Mesendoderm (in vitro differentiated cells): ENCODE results near the gene TRIM72.

ENCODE experiments used
- DNase-seq: peaks from one replicate; pipeline ENCODE4 v3.0.0; 2013
- H2AK5ac ChIP-seq: 2 replicates; pipeline ENCODE4 v1.6.1; 2013; ENCODE audit warnings: low read length, inconsistent platforms
- H2BK120ac ChIP-seq: 2 replicates; pipeline ENCODE4 v1.6.1; 2013; ENCODE audit warnings: low read depth, mild to moderate bottlenecking, low read length, moderate library complexity, mixed read lengths
- H2BK15ac ChIP-seq: replicated peaks from 2 replicates; pipeline ENCODE4 v1.6.1; 2013; ENCODE audit warnings: low read depth, mild to moderate bottlenecking, moderate library complexity
- H2BK5ac ChIP-seq: 2 replicates; pipeline ENCODE4 v1.6.1; 2013; ENCODE audit warnings: low read length, inconsistent platforms
- H3K18ac ChIP-seq: 2 replicates; pipeline ENCODE4 v1.6.1; 2013; ENCODE audit warnings: mild to moderate bottlenecking, low read length, mixed read lengths
- H3K23ac ChIP-seq: one replicate; pipeline ENCODE4 v1.6.1; 2013; ENCODE audit warnings: low read length
- H3K27ac ChIP-seq: 2 replicates; pipeline ENCODE4 v1.5.1; 2013; ENCODE audit warnings: low read depth, mild to moderate bottlenecking, inconsistent platforms, low read length, moderate library complexity
- H3K27me3 ChIP-seq: 2 replicates; pipeline ENCODE4 v1.6.1; 2013; ENCODE audit warnings: low read length, control low read depth, mild to moderate bottlenecking, inconsistent platforms; ENCODE audit not compliant: insufficient read depth, poor library complexity
- H3K36me3 ChIP-seq: 2 replicates; pipeline ENCODE4 v1.6.1; 2013; ENCODE audit warnings: low read length, inconsistent platforms; ENCODE audit not compliant: control insufficient read depth, insufficient read depth
- H3K4ac ChIP-seq: one replicate; pipeline ENCODE4 v1.6.1; 2013; ENCODE audit warnings: low read depth, mild to moderate bottlenecking, low read length, moderate library complexity
- H3K4me1 ChIP-seq: 2 replicates; pipeline ENCODE4 v1.6.1; 2013; ENCODE audit warnings: low read depth, low read length, inconsistent platforms; ENCODE audit not compliant: control insufficient read depth
- H3K4me2 ChIP-seq: 2 replicates; pipeline ENCODE4 v1.6.1; 2013; ENCODE audit warnings: low read length
- H3K4me3 ChIP-seq: 2 replicates; pipeline ENCODE4 v1.5.1; 2013; ENCODE audit warnings: mild to moderate bottlenecking, low read length
- H3K56ac ChIP-seq: one replicate; pipeline ENCODE4 v1.6.1; 2013; ENCODE audit warnings: low read length
- H3K79me1 ChIP-seq: 2 replicates; pipeline ENCODE4 v1.6.1; 2013; ENCODE audit warnings: low read length, inconsistent platforms
- H3K79me2 ChIP-seq: 2 replicates; pipeline ENCODE4 v1.6.1; 2013; ENCODE audit warnings: mild to moderate bottlenecking, low read length; ENCODE audit not compliant: control insufficient read depth, insufficient read depth
- H3K9ac ChIP-seq: 2 replicates; pipeline ENCODE4 v1.6.1; 2013; ENCODE audit warnings: low read length, inconsistent platforms
- H4K5ac ChIP-seq: one replicate; pipeline ENCODE4 v1.6.1; 2013; ENCODE audit warnings: low read length
- H4K8ac ChIP-seq: one replicate; pipeline ENCODE4 v1.6.1; 2013; ENCODE audit warnings: low read depth, mild to moderate bottlenecking, control low read depth, low read length, moderate library complexity
- WGBS: extraction: QIAGEN DNeasy Blood & Tissue Kit; methylation state at CpG from one replicate; pipeline ENCODE4 v1.1.7; 2013; ENCODE audit warnings: low lambda C conversion rate, missing lambda C conversion rate; ENCODE audit not compliant: insufficient coverage; ENCODE audit errors: extremely low coverage; 5-methylcytosine and 5-hydroxymethylcytosine counted together

Gene TRIM72

DNA sequence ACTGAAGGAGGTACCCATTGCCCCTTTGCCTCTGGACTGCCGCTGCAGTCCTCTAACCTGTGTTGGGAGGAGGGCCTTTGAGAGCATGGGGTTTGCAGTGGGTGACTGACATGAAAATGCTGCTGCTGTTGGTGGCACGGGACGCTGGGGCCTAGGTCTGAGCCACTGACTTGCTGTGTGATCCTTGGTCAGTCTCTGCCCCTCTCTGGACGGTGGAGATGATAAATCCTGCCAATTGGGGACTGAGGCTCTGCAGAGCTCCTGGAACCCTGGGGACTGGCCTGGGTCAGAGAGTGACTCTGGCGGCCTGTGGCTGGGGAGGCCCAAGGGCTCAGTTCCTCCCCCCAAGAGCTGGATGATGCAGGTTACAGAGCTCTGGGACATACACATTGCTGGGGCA lies 9.1 kb downstream of the TRIM72 start:
- H2BK120ac ChIP-seq = no peak overlapping the region
- no peak for DNase-seq
- H2AK5ac ChIP-seq = no peak overlapping the region
- no peak overlapping the region for H3K4ac ChIP-seq
- H3K79me1 ChIP-seq = no peaks in the 10 kb centered on the region
- no peak overlapping the region for H2BK15ac ChIP-seq
- H3K4me2 ChIP-seq = no peak overlapping the region
- no peak overlapping the region for H4K5ac ChIP-seq
- H3K56ac ChIP-seq = no peak overlapping the region
- no peak overlapping the region for H2BK5ac ChIP-seq
- H3K23ac ChIP-seq = no peak overlapping the region
- H3K27me3 ChIP-seq = no peaks in the 10 kb centered on the region
- H3K79me2 ChIP-seq = no peaks in the 10 kb centered on the region
- no peak overlapping the region for H4K8ac ChIP-seq
- H3K36me3 ChIP-seq = no peaks in the 10 kb centered on the region
- no peak overlapping the region for H3K4me3 ChIP-seq
- H3K27ac ChIP-seq = no peak overlapping the region
- no peaks in the 10 kb centered on the region for H3K4me1 ChIP-seq
- no peak overlapping the region for H3K18ac ChIP-seq
- H3K9ac ChIP-seq = no peak overlapping the region
- WGBS = no CpG with 5 or more reads among the region's 5 CpGs

DNA sequence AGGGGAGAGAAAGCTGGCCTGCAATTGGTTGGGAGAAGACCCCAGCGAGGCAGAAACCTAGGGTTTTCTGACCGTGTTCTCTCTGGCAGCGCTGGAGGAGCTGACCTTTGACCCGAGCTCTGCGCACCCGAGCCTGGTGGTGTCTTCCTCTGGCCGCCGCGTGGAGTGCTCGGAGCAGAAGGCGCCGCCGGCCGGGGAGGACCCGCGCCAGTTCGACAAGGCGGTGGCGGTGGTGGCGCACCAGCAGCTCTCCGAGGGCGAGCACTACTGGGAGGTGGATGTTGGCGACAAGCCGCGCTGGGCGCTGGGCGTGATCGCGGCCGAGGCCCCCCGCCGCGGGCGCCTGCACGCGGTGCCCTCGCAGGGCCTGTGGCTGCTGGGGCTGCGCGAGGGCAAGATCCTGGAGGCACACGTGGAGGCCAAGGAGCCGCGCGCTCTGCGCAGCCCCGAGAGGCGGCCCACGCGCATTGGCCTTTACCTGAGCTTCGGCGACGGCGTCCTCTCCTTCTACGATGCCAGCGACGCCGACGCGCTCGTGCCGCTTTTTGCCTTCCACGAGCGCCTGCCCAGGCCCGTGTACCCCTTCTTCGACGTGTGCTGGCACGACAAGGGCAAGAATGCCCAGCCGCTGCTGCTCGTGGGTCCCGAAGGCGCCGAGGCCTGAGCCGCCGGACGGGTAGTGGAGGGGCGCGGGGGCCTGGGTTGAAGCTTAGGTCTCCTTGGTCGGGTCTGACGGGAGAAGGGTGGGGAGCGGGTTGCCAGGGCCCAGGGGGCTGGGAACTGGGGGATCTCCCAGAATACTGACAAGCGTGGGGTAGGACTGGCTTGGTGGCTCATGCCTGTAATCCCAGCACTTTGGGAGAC lies 10.4 kb downstream of the TRIM72 start:
- Histone ChIP-seq H2BK120ac (no peak overlapping the region), H3K27me3 (no peaks in the 10 kb centered on the region), H3K18ac (no peak overlapping the region), H2BK5ac (no peak overlapping the region), H2AK5ac (no peak overlapping the region), H3K79me1 (no peaks in the 10 kb centered on the region), H3K9ac (no peak overlapping the region), H3K36me3 (no peaks in the 10 kb centered on the region), H3K4me1 (no peaks in the 10 kb centered on the region), H3K23ac (no peak overlapping the region), H3K27ac (no peak overlapping the region), H3K4me2 (no peak overlapping the region), H4K8ac (no peak overlapping the region), H3K79me2 (no peaks in the 10 kb centered on the region), H3K4ac (no peak overlapping the region), H2BK15ac (no peak overlapping the region), H4K5ac (no peak overlapping the region), H3K56ac (no peak overlapping the region), H3K4me3 (no peak overlapping the region)
- no CpG with 5 or more reads among the region's 80 CpGs for WGBS
- DNase-seq = no peak

DNA sequence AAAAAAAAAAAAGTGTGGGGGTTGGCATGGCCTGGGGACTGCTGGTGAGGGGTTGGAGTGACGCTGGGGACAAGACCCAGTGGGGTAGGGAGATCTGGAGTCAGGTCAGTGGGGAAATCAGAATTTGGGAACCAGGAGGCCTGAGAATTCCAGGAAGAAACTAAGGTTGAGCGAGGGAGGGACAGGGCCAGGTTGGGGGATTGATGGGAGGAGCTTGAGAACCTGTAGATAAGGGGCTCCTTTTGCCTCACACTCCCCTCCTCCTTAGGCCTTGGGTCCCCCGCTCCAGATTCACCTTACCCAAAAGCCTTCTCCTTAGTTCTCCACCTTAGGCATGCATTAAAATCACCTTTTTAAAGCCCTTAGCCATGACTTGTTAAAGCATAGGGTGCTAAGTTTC lies 11.3 kb downstream of the TRIM72 start:
- no peaks in the 10 kb centered on the region for H3K79me2 ChIP-seq
- H3K27ac ChIP-seq = no peak overlapping the region
- no peak overlapping the region for H4K5ac ChIP-seq
- H2AK5ac ChIP-seq = no peak overlapping the region
- no peak overlapping the region for H3K4me2 ChIP-seq
- no peak overlapping the region for H2BK15ac ChIP-seq
- H3K4me1 ChIP-seq = no peaks in the 10 kb centered on the region
- no peak overlapping the region for H2BK5ac ChIP-seq
- H3K36me3 ChIP-seq = no peaks in the 10 kb centered on the region
- WGBS = no CpG with 5 or more reads among the region's 3 CpGs
- no peak overlapping the region for H3K18ac ChIP-seq
- H3K4ac ChIP-seq = no peak overlapping the region
- DNase-seq = no peak
- no peaks in the 10 kb centered on the region for H3K79me1 ChIP-seq
- H3K27me3 ChIP-seq = no peaks in the 10 kb centered on the region
- H4K8ac ChIP-seq = no peak overlapping the region
- H3K4me3 ChIP-seq = no peak overlapping the region
- no peak overlapping the region for H3K9ac ChIP-seq
- H3K56ac ChIP-seq = no peak overlapping the region
- no peak overlapping the region for H3K23ac ChIP-seq
- no peak overlapping the region for H2BK120ac ChIP-seq

DNA sequence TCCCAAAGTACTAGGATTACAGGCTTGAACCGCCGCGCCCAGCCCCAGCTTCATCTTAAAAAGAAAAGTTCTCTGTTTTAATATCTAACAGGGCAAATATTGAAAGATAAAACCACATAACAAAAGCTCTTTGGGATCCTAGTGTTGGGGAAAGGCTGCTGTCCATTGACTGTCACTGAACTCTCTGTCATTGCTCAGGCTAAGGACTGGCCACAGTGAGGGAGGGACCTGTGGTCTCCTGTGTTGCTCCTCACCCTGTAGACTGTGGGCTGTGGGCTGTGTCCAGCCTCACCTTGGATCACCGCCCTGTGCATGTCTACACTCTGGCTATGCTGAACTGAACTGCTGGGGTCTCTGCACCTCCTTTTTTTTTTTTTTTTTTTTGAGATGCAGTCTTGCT lies 14.3 kb downstream of the TRIM72 start:
- no peak overlapping the region for H3K9ac ChIP-seq
- no peak overlapping the region for H2BK120ac ChIP-seq
- no peak overlapping the region for H3K4me3 ChIP-seq
- no peak overlapping the region for H3K4me2 ChIP-seq
- no peak overlapping the region for H2AK5ac ChIP-seq
- H3K27me3 ChIP-seq = no peaks in the 10 kb centered on the region
- DNase-seq = no peak
- no peak overlapping the region for H2BK15ac ChIP-seq
- H3K36me3 ChIP-seq = no peaks in the 10 kb centered on the region
- H4K8ac ChIP-seq = no peak overlapping the region
- no peaks in the 10 kb centered on the region for H3K4me1 ChIP-seq
- no peak overlapping the region for H3K23ac ChIP-seq
- H3K56ac ChIP-seq = no peak overlapping the region
- no peak overlapping the region for H3K18ac ChIP-seq
- H4K5ac ChIP-seq = no peak overlapping the region
- H2BK5ac ChIP-seq = no peak overlapping the region
- H3K79me2 ChIP-seq = no peaks in the 10 kb centered on the region
- no peaks in the 10 kb centered on the region for H3K79me1 ChIP-seq
- no CpG with 5 or more reads among the region's 4 CpGs for WGBS
- H3K27ac ChIP-seq = no peak overlapping the region
- H3K4ac ChIP-seq = no peak overlapping the region

DNA sequence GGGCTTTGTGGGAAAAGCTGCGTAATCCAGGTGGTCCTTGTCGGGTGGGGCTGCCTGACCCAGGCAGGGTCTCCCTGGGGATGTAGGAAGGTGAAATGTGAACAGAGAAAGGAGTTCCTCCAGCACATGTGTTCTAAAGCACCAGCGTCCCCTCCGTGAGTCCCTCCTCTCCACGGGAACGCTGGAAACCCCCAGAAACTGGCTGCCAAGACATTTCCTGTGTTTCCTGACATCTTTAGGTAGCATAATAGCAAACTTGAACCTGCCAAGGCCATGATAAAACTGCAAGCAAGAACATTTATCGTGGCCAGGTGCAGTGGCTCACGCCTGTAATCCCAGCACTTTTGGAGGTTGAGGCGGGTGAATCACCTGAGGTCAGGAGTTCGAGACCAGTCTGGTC lies 15.6 kb downstream of the TRIM72 start:
- Histone ChIP-seq H3K23ac (no peak overlapping the region), H2BK120ac (no peak overlapping the region), H3K18ac (no peak overlapping the region), H3K27ac (no peak overlapping the region), H3K27me3 (no peaks in the 10 kb centered on the region), H3K4me1 (no peaks in the 10 kb centered on the region), H4K8ac (no peak overlapping the region), H3K4ac (no peak overlapping the region), H3K9ac (no peak overlapping the region), H4K5ac (no peak overlapping the region), H3K79me1 (no peaks in the 10 kb centered on the region), H3K36me3 (no peaks in the 10 kb centered on the region), H3K4me2 (no peak overlapping the region), H2BK15ac (no peak overlapping the region), H3K56ac (no peak overlapping the region), H2AK5ac (no peak overlapping the region), H3K4me3 (no peak overlapping the region), H2BK5ac (no peak overlapping the region), H3K79me2 (no peaks in the 10 kb centered on the region)
- WGBS = no CpG with 5 or more reads among the region's 10 CpGs
- DNase-seq = no peak

DNA sequence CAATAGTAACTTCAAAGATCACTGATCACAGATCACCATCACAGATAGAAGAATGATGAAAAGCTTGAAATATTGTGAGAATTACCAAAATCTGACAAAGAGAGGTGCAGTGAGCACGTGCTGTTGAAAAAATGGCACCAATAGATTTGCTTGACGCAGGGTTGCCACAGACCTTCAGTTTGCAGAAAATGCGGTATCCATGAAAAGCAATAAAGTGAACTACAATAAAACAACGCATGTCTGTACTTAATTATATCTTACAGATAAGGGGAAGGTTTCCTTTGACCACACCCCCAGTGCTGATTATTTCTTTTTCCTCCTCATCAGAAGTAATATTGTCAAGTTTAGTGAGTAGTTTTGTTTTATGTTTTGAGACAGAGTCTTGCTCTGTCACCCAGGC lies 24.1 kb downstream of the TRIM72 start:
- no peak overlapping the region for H3K18ac ChIP-seq
- no peak overlapping the region for H3K4ac ChIP-seq
- no peak overlapping the region for H2AK5ac ChIP-seq
- H2BK5ac ChIP-seq = no peak overlapping the region
- H3K27me3 ChIP-seq = no peaks in the 10 kb centered on the region
- no CpG with 5 or more reads among the region's 4 CpGs for WGBS
- H2BK15ac ChIP-seq = no peak overlapping the region
- no peaks in the 10 kb centered on the region for H3K4me1 ChIP-seq
- no peaks in the 10 kb centered on the region for H3K79me1 ChIP-seq
- no peak for DNase-seq
- H3K27ac ChIP-seq = no peak overlapping the region
- H3K36me3 ChIP-seq = no peaks in the 10 kb centered on the region
- H2BK120ac ChIP-seq = no peak overlapping the region
- no peak overlapping the region for H3K56ac ChIP-seq
- no peak overlapping the region for H4K8ac ChIP-seq
- H3K4me3 ChIP-seq = no peak overlapping the region
- no peaks in the 10 kb centered on the region for H3K79me2 ChIP-seq
- H3K4me2 ChIP-seq = no peak overlapping the region
- no peak overlapping the region for H3K9ac ChIP-seq
- no peak overlapping the region for H4K5ac ChIP-seq
- H3K23ac ChIP-seq = no peak overlapping the region
